GM23248 (cell line): ENCODE measurements around the gene SYCE3. TPM values are rescaled to one million over a fixed set of nuclear protein-coding genes. Genes with fewer than 3 reads are reported as not detected.
A peak's percentile ranks its signal among the peaks of the same experiment; 100 is the strongest.

Experiments used
- DNase-seq: peaks from one replicate; pipeline ENCODE4 v3.0.0-alpha.2; 2015
- H2AFZ ChIP-seq: fragments of 200-600 bp; sonication (generic); 2 replicates; pipeline ENCODE4 v1.6.1; 2016; ENCODE audit warnings: antibody characterized with exemption
- H3F3A ChIP-seq: fragments of 200-600 bp; sonication (generic); 2 replicates; pipeline ENCODE4 v1.6.1; 2016; ENCODE audit warnings: mild to moderate bottlenecking, antibody characterized with exemption, mixed run types; ENCODE audit not compliant: insufficient read depth
- H3K27ac ChIP-seq: fragments of 200-600 bp; sonication (generic); 2 replicates; pipeline ENCODE4 v1.5.1; 2016; ENCODE audit warnings: mild to moderate bottlenecking
- H3K27me3 ChIP-seq: fragments of 200-600 bp; sonication (generic); replicated peaks from 2 replicates; pipeline ENCODE4 v1.6.1; 2016; ENCODE audit warnings: mild to moderate bottlenecking; ENCODE audit not compliant: insufficient read depth
- H3K36me3 ChIP-seq: fragments of 200-600 bp; sonication (generic); 2 replicates; pipeline ENCODE4 v1.6.1; 2016; ENCODE audit warnings: low read depth, mild to moderate bottlenecking
- H3K4me1 ChIP-seq: fragments of 200-600 bp; sonication (generic); 2 replicates; pipeline ENCODE4 v1.6.1; 2016; ENCODE audit warnings: mild to moderate bottlenecking; ENCODE audit not compliant: insufficient read depth
- H3K4me2 ChIP-seq: fragments of 200-600 bp; sonication (generic); one replicate; pipeline ENCODE4 v1.6.1; 2016; ENCODE audit warnings: mild to moderate bottlenecking; ENCODE audit not compliant: unreplicated experiment
- H3K4me3 ChIP-seq: fragments of 200-600 bp; sonication (generic); 2 replicates; pipeline ENCODE4 v1.5.1; 2016; ENCODE audit warnings: mild to moderate bottlenecking
- H3K79me2 ChIP-seq: fragments of 200-600 bp; sonication (generic); 2 replicates; pipeline ENCODE4 v1.6.1; 2016; ENCODE audit warnings: mild to moderate bottlenecking; ENCODE audit not compliant: insufficient read depth
- H3K9ac ChIP-seq: fragments of 200-600 bp; sonication (generic); 2 replicates; pipeline ENCODE4 v1.6.1; 2016; ENCODE audit warnings: mild to moderate bottlenecking
- H3K9me2 ChIP-seq: fragments of 200-600 bp; sonication (generic); 2 replicates; pipeline ENCODE4 v1.6.1; 2016; ENCODE audit warnings: mixed run types, mild to moderate bottlenecking, moderate library complexity; ENCODE audit not compliant: insufficient read depth
- H3K9me3 ChIP-seq: fragments of 200-600 bp; sonication (generic); one replicate; pipeline ENCODE4 v1.6.1; 2017; ENCODE audit warnings: low read depth
- H4K20me1 ChIP-seq: fragments of 200-600 bp; sonication (generic); 2 replicates; pipeline ENCODE4 v1.6.0; 2016; ENCODE audit not compliant: insufficient read depth
- EZH2 ChIP-seq: fragments of 200-600 bp; sonication (generic); IDR thresholded peaks from 2 replicates; pipeline ENCODE4 v1.6.1; 2018; ENCODE audit warnings: antibody characterized with exemption, mild to moderate bottlenecking; ENCODE audit not compliant: insufficient read depth, poor library complexity, severe bottlenecking
- EZH2phosphoT487 ChIP-seq: fragments of 200-600 bp; sonication (generic); IDR thresholded peaks from 2 replicates; pipeline ENCODE4 v1.6.1; 2018; ENCODE audit warnings: antibody characterized with exemption, moderate library complexity, mild to moderate bottlenecking, low read depth; ENCODE audit not compliant: insufficient read depth
- WGBS, 2 experiments: methylation state at CpG; one replicate each; pipeline ENCODE4 v1.1.6; 2015 to 2017; ENCODE audit warnings: low lambda C conversion rate in 2 of 2, low coverage in 1 of 2; ENCODE audit errors: missing lambda C conversion rate in 2 of 2; 5-methylcytosine and 5-hydroxymethylcytosine counted together
- in situ Hi-C: fragments of 300-500 bp; cut with MboI; formaldehyde crosslinking; loops from 2 replicates; pipeline ENCODE4 v1.15.0; 2020
- polyA plus RNA-seq: library from polyadenylated mRNA; unstranded; fragments of >200 nt; fragmentation: Nextera tagmentation; extraction: Ambion mirVana; gene quantifications from 2 replicates; pipeline ENCODE4 v1.2.1, GENCODE V29; 2016
- total RNA-seq: library from RNA; depleted of rRNA; stranded (reverse); fragments of >200 nt; shearing (Covaris generic); gene quantifications from 2 replicates; pipeline ENCODE4 v1.2.3, GENCODE V29; 2014

Gene SYCE3
- total and polyA plus RNA-seq, 2 experiments from 2014 or later: 0.80 TPM; not detected in 1

DNA sequence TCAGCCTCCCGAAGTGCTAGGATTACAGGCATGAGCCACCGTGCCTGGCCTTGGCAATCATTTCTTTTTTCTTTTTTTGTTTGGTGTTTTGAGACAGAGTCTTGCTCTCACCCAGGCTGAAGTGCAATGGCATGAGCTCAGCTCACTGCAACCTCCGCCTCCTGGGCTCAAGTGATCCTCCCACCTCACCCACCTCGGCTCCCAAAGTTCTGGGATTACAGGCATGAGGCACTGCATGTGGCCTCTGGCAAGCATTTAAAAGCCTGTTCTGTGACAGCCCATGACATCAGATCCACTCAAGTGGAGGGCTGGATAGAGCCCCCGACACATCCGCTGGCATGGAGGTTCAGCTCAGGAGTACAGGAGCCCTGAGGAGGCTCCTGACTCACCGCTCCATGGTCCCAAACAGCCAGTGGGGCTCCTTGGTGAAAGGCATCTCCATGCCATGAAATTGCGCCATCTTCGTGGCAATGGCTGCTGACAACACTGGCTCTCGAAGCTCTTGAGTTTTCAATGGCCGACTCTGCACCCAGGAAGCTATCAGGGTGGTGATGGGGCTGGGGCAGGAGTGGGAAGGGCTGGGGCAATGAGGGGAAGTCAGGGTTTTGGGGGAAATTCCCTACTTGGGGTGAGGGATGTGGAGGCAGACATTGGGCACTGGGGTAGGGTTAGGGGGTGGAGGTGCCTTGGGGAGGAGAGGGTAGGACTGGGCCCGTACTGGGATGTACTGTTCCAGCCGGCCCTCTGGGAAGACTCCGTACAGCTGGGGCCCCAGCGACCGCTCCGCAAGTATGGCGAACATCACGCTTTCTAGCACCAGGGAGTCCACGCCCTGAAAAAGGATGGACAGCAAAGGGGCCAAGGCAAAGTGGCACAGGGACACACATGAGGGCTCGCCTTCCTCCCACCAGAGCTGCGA is 18.6 kb upstream of the SYCE3 start:
- Histone ChIP-seq H3K4me2 (peak overlapping the region; percentile 74), H3K4me3 (peak overlapping the region; percentile 85), H3K9me2 (no peaks in the 10 kb centered on the region), H3K36me3 (no peaks in the 10 kb centered on the region), H2AFZ (peak overlapping the region; percentile 85; the same call in 1 of the 2 replicates), H3K27me3 (no peaks in the 10 kb centered on the region), H3K9ac (peak overlapping the region; percentile 96), H3K4me1 (peaks cover 22% of the 10 kb centered on the region), H3F3A (no peaks in the 10 kb centered on the region), H3K79me2 (peaks cover 10% of the 10 kb centered on the region), H3K9me3 (no peaks in the 10 kb centered on the region), H3K27ac (no peak overlapping the region), H4K20me1 (no peaks in the 10 kb centered on the region)
- in situ Hi-C loops: no loop called here
- 94 to 95% methylated on average over 15 to 22 of the region's 22 CpGs for WGBS, 2 experiments
- TF ChIP-seq EZH2 (no peak), EZH2phosphoT487 (no peak)
- DNase-seq: peak; percentile 26

DNA sequence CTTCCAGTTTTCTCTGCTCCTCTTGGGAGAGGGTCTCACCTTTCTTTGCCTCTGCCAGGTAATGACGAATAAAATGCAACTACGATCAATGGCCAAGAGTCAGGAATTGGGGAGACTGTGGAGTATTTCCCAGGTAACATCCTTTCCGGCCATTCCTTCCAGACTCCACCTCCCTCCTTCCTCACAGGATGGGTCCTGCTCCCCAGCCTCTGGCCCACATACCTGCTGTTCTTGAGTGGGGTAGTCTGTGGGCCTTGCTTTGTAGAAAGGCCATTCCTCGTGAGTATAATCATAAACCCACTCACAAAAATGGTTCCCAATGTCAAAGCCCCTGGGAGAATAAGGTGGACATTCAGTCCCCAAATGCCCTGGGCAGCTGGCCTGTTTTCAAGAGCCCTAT is 17.0 kb upstream of the SYCE3 start:
- H3K4me2 ChIP-seq: no peak overlapping the region
- no peak for TF ChIP-seq EZH2
- no peak for TF ChIP-seq EZH2phosphoT487
- no peak overlapping the region for H2AFZ ChIP-seq
- no peaks in the 10 kb centered on the region for H3K36me3 ChIP-seq
- no peak overlapping the region for H3K4me3 ChIP-seq
- H3K27ac ChIP-seq: no peak overlapping the region
- H3K4me1 ChIP-seq: peaks cover 22% of the 10 kb centered on the region
- 96% methylated on average over 4 of the region's 4 CpGs for WGBS, 2 experiments
- in situ Hi-C loops: no loop called here
- no peaks in the 10 kb centered on the region for H3F3A ChIP-seq
- no peak for DNase-seq
- H3K27me3 ChIP-seq: no peaks in the 10 kb centered on the region
- no peak overlapping the region for H3K9ac ChIP-seq
- H4K20me1 ChIP-seq: no peaks in the 10 kb centered on the region
- peaks cover 10% of the 10 kb centered on the region for H3K79me2 ChIP-seq
- H3K9me3 ChIP-seq: no peaks in the 10 kb centered on the region
- H3K9me2 ChIP-seq: no peaks in the 10 kb centered on the region

DNA sequence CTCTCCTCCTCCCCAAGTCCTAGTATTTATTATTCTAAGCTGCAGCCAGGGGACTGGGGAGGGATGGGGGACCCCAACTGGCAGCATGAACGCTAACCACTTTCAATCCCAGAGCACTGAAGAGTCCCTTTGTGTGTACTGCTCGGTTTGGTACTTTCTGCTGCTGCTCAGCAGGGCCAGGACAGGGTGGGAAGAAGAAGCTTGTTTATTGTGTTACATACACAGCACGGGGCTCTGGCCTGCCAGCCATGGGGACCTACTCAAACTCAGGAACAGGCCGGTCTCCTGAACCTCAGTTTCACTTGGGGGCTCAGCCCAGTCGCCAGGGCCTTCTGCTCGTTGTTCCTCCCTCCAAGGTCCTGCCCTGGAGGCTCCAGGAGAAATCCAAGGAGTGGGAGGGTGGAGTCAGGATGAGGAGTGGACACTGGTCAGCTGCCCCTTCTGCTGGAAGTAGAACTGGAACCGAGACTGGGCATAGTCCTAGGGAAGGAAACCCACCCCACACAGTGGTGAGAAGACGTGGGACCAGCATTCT is 16.1 kb upstream of the SYCE3 start:
- H3K27me3 ChIP-seq: no peaks in the 10 kb centered on the region
- H4K20me1 ChIP-seq: no peaks in the 10 kb centered on the region
- H3F3A ChIP-seq: no peaks in the 10 kb centered on the region
- H3K4me1 ChIP-seq: peaks cover 20% of the 10 kb centered on the region
- DNase-seq: peak; percentile 26
- peak overlapping the region; percentile 26; the same call in 1 of the 2 replicates for H3K27ac ChIP-seq
- TF ChIP-seq EZH2 (no peak), EZH2phosphoT487 (no peak)
- H3K9ac ChIP-seq: no peak overlapping the region
- peak overlapping the region; percentile 51 for H3K4me2 ChIP-seq
- no peak overlapping the region for H2AFZ ChIP-seq
- peaks cover 10% of the 10 kb centered on the region for H3K79me2 ChIP-seq
- in situ Hi-C loops: no loop called here
- 59 to 61% methylated on average over 8 of the region's 8 CpGs for WGBS, 2 experiments
- no peak overlapping the region for H3K4me3 ChIP-seq
- H3K9me2 ChIP-seq: no peaks in the 10 kb centered on the region
- H3K36me3 ChIP-seq: no peaks in the 10 kb centered on the region
- no peaks in the 10 kb centered on the region for H3K9me3 ChIP-seq

DNA sequence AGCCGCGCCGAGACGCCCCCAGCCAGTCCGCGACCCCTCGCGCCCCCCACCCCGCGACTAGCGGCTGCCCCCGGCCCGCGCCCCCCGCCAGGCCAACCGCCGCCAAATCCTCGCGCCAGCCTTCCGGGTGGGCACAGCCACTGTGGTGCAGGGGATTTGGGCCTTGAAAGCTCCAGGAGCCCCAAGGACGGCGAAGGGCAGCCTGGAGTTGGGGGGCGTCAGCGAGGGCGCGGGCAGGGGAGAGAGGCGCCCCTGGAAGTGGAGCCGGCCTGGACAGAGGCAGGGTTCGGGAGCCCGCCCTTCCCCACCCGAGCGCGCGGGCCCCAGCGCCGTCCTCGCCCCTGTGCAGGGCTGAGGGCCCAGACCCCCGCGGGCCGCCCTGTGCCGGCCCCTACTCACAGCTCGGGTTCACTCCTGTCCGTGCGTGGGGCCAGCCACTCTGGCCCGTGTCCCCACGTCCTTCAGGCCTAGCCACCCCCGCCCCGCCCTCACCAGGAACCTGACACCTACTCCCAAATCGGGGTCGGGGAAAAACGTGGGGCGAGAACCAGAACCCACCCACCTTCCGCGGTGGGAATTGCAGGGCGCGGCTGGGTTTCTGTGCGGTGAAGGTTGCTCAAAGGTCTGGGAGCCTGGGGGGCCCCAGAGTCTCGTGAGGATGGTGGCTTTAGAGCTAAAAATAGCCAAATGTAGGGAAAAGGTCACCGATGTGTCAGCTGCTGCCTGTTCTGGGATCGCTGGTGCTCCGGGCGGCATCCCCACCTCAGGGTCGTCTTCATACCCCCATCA is 15.5 kb upstream of the SYCE3 start, which contains the start of gene CPT1B:
Gene CPT1B (minus strand): TSS at position 441 of the 789 bp plus-strand sequence. CDS start 512 bp downstream, outside the sequence.
- H3K4me1 ChIP-seq: peaks cover 17% of the 10 kb centered on the region
- H3K36me3 ChIP-seq: no peaks in the 10 kb centered on the region
- no peaks in the 10 kb centered on the region for H3F3A ChIP-seq
- H3K9ac ChIP-seq: peak within 1 kb of the TSS; percentile 39; the same call in 1 of the 2 replicates
- no peaks in the 10 kb centered on the region for H3K9me2 ChIP-seq
- H3K27me3 ChIP-seq: no peaks in the 10 kb centered on the region
- in situ Hi-C loops: no loop called here
- no peak within 1 kb of the TSS; the same call in 1 of the 2 replicates for H3K4me3 ChIP-seq
- no peak within 1 kb of the TSS for H2AFZ ChIP-seq
- no peaks in the 10 kb centered on the region for H4K20me1 ChIP-seq
- H3K27ac ChIP-seq: peak within 1 kb of the TSS; percentile 26; the same call in 1 of the 2 replicates
- WGBS, 2 experiments: 13 to 14% methylated on average over 30 to 47 of the region's 63 CpGs
- H3K79me2 ChIP-seq: peaks cover 10% of the 10 kb centered on the region
- TF ChIP-seq EZH2phosphoT487: no peak
- no peak for TF ChIP-seq EZH2
- H3K4me2 ChIP-seq: peak within 1 kb of the TSS; percentile 51
- H3K9me3 ChIP-seq: no peaks in the 10 kb centered on the region
- DNase-seq: peak; percentile 70
